Activated T-cell treated with anti-CD3 and anti-CD28 coated beads for 4 hours (primary cell): Measurements from ENCODE around the gene ITGA3.
"Not testable (repeated sequence)": the region's sequence is repeated elsewhere in the genome, so short reads cannot be mapped to it uniquely, and the experiment has no call there.

ENCODE experiments used
- DNase-seq: peaks from one replicate; pipeline ENCODE4 v3.0.0-alpha.2; 2020

Gene ITGA3

DNA sequence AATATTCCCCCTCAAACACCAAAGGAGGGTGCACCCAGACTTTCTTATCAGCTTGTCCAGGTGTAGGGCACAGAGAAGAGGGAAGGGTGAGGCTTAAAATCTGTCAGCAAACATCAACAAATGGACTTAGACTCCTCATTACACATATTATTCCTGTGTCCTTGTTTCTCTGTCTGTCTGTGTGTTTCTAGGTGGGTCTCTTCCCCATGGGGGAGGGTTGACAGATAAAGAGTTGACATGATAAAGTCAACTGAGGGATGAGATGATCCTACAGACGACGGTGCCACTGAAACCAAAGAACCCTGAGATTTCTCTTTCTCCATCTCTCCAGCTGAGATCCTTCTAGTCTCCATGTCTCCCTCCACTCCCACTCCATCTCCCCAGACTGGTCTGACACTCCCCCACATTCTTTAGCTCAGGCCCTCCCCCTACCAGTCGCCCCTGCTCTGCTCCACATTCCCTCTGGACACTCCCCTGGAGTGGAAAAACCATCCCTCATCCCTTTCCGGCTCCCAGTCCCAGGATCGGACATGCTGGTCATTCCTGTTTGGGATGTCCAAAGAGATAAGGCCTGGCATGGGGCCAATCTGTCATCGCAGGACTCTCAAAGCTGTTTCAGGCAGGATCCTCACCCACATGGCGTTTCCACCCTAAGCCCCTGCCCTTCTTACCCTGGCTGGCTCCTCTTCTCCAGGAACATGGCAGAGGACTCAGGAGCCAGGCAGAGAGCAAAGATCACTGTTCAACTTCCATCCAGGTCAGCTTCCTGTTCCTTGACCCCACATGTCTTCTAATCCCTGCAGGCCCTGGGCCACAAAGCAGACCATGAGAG, 2.9 kb upstream of the ITGA3 start:
- no peak for DNase-seq

DNA sequence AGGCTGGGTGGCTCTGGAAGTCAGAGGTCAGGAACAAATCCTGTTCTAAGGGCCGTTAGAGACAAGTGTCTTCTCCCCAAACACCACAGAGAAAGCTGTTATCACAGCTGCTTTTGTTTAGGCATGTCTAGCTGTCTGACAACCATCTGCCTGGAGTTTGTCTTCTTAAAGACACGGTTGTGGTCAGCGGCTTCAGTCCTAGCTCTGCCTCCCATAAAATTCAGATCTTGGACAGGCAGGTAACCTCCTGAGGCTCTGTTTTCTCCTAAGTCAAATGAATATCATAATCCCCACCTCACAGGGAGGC, 2.3 kb upstream of the ITGA3 start:
- no peak for DNase-seq

DNA sequence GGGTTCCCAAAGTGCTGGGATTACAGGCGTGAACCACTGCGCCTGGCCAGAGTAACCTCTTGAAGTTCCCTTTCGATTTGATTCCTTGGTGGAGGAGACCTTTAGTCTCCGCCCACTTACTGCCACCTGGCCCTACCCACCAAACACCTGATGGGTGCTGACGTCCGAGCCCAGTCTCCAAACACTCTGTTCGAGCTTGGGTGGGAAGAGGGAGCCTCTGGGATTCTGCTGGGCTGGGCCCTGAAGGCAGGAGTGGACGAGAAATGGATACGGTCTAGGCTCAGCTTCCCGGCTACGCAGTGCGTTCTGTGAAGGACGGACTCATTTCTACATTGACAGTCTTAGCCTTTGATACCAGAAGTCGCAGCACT, 870 bp upstream of the ITGA3 start:
- peak; percentile 4 for DNase-seq

DNA sequence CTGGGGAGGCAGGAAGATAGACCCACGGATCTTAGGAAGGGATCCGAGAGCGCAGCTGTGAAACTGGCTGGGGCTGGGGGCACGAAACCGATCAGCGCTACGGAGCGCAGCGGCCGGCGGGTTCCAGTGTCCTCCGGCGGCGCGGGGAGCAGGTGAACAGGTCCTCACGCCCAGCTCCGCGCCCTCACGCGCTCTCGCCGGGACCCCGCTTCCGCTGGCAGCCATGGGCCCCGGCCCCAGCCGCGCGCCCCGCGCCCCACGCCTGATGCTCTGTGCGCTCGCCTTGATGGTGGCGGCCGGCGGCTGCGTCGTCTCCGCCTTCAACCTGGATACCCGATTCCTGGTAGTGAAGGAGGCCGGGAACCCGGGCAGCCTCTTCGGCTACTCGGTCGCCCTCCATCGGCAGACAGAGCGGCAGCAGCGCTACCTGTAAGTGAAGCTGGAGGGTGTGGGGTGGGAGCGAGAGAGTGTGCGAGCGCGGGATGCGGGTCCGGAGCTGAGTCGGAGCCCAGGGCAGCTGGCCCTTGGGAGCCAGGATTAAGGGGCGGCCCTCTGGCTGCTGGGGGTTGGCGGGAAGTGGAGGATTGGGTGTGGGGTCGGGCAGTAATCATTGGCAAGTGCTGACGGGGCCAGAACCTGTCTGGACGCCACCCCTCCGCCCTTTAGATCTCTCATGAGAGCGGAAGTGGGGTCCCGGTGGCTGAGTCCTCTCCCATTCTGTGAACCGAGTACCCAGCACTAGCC, 479 bp downstream of the ITGA3 start:
- DNase-seq, result peak; percentile 47

DNA sequence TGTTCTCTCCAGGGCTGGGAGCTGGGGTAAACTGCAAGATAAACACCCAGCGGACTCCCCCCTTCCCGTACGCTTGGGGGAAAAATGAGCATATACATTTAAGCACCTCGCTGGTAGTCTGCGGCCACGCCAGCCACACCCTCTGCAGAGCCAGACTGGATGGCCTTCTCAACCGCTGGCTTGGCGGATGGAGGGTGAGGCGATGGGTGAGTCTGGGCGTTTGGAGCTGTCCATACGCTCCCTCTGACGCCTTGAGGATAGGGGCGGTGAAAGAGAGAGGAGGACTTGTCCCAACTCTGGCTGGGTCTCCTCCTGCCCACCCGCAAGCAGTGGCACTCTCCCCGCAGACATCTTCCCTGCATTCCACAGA, 1.0 kb downstream of the ITGA3 start:
- no peak for DNase-seq

DNA sequence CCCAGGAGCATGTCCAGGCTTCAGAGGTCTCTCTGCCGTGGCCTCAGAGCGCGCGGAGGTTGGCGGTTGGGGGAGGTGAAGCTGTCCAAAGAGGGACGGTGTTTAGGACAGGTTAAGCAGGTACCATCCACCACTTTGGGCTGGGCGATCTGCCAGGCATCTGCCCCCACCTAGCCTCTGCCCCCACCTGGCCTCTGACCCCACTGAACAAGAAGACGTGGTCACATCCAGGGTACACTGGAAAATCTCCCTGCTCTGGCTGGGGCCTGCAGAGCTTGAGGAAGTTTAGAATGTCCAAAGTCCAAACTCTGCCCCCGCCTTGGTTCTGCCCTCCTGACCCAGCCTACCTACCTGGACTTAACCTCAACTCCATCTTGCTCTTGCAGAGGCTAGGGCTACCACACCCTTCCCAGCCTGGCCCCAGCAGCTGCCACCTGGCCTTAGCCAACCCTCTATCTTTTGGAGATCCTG, 1.6 kb downstream of the ITGA3 start:
- no peak for DNase-seq

DNA sequence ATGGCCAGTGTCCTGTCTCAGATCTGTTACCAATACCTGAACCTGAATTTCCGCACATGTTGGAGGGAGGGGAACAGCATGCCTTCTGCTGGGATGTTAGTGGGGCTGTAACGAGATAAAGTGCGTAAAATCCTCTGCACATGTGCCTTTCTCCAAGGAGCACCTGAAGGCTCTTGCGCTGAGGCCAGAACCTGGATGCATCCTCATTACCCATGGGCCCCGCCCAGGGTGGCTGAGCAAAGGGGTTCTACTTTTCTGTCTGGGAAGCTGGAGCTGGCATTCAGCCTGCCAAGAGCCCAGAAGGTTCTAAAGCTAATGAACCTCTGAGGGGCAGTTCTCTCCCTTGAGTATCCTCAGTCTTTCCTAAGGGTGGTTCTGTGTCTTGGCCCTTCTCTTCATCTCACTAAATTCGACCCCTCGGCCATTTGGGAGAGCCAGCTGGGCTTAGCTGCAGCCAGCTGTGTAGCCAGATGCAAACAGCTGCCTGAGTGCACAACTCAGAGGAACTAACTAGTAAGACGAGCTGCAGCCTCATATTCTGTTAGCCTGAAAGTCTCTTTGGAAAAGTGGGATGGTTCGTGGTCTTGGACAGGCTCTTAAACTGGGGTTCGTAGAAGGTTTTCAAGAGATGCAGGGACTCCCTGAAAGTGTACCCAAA, 2.5 kb downstream of the ITGA3 start:
- DNase-seq, result no peak

DNA sequence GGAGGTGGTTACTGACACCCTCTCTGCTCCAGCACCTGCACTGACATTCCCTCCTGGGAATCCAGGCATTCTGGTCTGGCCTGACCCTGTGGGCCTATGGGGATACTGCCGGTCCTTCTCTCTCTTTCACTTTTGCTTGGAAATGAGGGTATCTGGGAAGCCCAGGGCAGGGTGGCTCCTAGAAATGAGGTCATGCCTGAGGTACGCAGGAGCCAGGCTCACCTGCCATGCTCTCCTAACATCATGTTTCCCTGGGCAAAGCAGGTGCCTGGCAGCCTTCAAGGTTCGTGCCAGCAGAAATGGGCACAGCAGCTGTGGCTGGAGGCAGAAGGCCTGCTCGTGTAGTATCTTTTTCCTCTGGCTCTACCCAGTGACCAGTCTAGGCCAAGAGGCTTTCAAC, 3.3 kb downstream of the ITGA3 start:
- no peak for DNase-seq

DNA sequence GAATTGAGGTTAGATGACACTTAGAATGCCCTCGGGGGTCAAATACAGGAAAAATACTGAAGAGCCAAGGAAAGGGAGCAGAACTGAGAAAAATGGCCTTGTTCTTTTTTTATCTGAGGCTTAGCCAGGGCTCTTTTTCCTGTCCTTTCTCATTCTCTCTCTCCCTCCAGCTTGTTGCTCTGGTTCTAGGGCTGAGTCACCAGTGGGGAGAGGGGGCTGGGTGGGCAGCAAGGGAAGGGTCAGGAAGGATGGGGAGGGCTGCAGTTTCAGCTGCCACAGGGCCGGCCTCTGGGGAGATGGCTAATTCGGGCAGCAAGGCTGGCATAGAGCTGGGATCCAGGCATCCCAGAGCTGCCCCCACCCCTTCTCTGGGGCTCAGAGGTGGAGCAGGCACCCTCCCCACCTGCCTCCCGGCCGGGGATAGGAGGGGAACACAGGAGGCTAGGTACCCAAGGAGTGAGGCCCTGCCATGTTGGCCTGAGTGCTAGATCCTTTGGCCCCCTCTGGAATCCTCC, 3.9 kb downstream of the ITGA3 start:
- no peak for DNase-seq

DNA sequence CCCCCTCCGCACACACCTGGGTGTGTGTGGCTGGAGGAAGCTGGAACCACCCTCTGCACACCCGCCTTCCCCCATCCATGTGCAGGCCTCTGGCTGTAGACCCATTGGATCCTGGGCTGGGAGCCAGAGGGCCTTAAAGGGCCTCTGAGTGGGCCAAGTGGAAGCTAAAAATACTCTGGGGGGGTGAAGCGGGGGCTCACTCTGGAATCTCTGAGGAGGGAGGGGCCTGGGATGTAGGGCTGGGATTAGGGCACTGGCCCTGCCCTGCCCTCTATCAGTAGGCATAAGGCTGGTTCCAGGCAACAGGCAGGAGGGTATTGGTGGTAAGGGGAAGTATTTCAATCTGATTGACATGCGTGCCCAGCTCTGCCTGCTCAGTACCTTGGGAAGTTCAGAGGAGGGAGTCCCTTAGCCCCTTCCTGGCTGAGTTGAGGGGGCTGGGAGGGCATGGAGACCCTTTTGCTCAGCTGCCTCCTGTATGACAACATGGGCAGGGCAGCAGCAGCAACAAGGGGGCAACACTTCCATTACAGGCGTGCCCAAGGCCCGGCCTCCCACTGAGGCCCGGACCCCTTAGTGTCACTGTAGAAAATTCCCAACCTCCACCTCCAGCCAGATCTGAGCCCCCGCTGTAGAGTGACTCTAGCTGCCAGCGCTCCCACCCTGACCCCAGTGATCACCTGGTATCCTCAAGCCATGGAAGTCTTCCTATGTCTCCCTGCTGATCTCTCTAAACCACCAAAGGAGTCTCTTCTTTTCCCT, 5.2 kb downstream of the ITGA3 start:
- no peak for DNase-seq

DNA sequence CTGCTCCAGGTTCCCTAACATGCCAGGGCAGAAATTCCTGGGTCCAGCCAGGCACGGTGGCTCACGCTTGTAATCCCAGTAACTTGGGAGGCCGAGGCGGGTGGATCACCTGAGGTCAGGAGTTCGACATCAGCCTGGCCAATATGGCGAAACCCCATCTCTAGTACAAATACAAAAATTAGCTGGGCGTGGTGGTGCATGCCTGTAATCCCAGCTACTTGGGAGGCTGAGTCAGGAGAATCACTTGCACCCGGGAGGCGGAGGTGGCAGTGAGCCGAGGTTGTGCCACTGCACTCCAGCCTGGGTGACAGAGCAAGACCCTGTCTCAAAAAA, 5.8 kb downstream of the ITGA3 start:
- DNase-seq, result not testable (repeated sequence)

DNA sequence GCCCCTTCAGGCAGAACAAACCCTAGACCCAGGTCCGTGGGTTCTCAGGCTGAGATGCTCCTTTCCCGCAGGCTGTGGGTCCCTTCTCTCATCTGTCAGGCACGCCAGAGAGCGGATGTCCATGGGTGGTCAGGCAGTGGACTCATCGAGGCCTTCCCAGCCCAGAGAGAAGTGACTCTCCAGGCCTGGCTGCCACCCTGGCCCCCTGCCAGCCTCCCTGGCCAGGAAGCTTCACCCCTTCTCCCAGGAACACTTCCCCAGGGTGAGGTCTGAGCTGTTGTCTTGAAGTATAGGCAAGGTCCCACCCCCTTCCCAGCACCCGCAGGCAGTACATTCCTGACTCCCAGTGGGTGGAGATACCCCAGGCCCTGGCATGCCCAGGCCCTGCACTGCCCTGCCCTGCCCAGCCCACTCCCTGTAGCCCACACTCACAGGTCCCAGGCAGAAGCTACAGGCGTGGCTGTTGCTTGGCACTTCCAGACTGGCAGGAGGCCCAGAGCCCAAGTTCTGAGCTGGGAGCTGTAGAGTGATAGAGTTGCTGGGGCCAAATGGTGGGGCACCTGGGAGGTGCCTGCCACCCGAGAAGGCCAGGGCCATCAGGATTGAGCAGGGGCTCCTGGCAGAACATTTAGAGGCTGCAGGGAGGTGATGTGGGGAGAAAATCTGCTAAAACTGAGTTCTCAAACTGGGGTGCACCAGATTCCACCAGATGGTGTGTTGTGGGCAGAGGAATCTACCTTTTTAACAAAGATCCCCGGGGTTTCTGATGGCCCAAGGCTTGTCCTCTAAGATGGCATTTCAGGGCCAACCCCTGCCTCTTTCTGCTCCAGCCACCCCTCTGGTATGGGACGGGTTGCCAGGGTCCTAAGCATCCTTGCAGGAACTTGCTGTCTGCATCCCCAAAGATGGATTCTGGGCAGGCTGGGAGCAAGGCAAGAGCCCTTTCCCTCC, 6.7 kb downstream of the ITGA3 start:
- no peak for DNase-seq

DNA sequence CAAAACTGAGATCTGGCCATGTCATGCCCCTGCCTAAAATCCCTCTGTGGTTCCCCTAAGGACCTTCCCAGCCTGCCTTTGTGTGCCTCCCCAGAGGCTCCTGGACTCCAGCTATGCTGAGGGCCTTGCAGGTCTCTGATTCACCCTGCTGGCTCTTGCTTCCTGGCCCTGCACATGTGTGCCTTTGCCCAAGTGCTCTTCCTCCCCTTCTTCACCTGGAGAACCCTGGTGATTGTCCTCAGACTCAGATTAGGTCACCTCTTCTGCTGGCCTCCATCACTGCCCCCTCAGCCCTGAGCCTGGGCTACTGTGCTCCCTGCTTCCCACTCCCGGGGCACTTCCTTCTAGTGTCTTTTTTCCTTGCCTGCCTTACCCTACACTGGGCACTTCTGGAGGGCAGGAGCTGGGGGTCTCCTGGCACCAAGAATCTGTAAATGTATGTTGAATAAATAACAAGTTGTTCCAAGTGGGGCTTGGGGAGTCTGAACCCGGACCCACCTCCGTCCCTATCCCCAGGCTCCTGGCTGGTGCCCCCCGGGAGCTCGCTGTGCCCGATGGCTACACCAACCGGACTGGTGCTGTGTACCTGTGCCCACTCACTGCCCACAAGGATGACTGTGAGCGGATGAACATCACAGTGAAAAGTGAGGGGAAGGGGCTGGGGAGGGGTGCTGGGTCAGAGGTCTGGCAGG, 7.8 kb downstream of the ITGA3 start:
- no peak for DNase-seq

DNA sequence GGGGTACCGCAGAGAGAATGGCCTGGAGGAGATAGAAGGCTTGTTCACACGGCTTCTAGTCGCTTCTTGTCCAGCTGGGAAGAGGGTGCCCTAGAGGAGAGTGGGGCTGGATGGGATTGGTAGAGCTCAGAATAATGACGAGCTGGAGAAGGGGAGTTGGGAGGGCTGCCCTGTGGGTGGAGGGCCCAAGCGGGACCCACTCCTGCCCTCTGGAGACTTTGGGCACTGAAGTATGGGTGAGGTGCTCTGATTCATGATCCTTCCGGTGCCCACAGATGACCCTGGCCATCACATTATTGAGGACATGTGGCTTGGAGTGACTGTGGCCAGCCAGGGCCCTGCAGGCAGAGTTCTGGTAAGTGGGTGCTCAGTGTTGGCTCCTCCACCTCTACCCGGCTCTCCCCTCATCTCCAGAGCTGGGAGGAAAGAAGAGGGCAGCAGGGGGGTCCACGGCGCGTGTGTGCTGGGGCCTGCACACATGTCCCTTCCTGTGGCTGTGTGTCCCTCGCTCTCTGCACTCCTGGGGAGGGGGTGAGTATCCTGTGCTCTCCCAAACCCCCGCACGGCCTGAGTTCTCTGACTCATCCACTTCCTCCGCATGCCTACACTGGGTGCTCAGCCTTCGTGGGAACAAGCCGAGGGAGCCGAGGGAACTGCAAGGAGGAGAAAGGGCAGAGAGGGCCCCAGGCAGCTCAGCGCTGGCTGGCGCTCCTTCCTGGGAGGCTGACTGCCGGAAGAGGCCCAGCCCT, 8.5 kb downstream of the ITGA3 start:
- no peak for DNase-seq

DNA sequence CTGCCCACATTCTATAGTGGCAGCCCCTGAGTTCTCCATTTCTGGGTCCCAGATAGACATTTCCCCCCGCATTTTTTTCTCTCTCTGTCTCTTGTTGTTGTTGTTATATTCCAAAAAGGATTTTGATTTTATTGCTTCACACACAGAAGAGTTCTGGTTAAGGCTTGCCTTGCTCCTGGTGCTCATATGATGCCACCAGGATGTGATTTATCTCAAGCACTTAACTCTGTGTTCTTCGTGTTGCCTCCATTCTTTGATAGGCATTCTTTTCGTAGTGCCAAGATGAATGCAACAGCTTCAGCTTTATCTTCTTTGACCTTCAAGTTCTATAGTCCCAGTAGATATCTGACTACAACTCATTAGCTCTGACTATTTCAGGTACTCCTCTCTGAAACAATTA, 9.1 kb downstream of the ITGA3 start:
- DNase-seq, result no peak

DNA sequence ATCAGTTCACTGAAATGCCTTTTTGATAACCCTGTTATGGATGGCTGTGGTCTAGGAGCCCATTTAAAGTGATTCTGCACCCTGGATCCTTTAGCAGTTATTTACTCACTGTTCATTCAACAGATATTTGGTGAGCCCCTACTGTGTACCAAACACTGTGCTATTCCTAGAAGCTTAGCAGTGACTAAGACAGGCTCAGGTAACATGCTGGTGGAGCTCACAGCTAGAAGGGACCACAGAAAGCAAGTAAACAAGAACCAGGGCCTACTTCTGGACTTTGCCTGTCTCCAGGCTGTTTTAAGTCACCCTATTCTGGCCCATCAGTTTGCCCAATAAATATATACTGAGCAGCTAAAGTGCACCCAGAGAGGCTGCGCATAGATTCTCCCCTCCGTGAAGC, 11.1 kb downstream of the ITGA3 start:
- DNase-seq, result no peak

DNA sequence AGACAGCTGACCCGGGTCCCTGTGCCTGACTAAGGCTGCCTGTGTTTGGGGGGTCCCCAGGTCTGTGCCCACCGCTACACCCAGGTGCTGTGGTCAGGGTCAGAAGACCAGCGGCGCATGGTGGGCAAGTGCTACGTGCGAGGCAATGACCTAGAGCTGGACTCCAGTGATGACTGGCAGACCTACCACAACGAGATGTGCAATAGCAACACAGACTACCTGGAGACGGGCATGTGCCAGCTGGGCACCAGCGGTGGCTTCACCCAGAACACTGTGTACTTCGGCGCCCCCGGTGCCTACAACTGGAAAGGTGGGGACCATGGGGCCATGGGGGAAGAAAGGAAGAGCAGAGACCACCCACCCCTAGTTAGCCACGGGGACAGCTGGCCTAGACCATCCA, 12.1 kb downstream of the ITGA3 start:
- DNase-seq, result no peak

DNA sequence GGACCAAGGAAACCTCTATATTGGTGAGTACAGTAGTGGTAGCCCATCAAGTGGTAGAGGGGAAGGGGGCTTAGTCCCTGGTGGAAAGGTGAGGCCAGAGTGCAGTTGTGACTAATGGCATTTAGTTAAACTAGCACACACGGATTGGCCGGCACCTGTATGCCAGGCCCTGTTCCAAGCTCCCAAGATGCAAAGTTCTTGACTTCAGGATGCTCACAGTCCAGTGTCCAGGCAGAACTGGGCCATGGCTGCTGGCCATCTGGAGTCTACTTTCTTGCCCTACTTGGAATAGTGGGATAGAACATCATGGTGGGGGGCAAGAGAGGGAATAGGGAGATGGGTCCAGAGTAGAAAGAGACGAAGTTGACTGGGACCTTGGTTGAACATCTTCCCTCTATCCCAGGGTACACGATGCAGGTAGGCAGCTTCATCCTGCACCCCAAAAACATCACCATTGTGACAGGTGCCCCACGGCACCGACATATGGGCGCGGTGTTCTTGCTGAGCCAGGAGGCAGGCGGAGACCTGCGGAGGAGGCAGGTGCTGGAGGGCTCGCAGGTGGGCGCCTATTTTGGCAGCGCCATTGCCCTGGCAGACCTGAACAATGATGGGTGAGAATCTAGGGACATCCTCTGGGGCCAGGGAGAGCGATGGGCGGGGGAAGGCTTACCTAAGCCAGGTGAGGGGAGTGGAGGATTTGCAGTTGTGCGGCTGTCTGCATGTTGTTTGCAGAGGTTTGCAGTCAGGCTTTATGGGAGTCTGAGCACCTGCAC, 15.2 kb downstream of the ITGA3 start:
- DNase-seq, result no peak

DNA sequence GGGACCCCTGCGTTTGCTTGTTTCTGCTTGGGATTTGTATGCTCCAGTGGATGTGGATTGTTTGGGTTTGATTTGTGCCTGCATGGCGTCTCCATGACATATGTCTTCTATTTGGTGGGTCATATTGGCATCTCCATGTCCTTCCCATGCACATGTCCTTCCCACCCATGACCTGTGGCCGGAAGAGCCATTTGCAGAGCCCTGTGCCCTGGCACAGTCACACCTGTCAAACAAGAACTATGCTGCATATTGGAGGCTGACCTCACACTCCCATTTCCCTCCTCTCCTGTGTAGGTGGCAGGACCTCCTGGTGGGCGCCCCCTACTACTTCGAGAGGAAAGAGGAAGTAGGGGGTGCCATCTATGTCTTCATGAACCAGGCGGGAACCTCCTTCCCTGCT, 15.8 kb downstream of the ITGA3 start:
- no peak for DNase-seq

DNA sequence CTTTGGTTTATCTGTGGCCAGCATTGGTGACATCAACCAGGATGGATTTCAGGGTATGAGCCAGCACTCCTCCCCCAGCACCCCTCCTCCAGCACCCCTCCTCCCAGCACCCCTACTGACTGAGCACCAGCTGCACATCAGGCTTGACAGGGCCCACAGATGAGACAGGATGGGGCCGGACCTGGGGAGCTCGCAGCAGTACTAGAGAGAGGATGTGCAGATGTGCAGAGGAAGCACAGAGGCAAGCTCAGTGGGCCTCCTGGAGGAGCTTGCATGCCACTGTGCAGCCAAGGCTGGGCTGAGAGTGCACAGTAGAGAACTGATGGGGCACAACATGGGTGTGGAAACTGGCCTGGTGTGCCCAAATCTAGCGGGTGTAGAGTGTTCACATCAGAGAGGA, 16.2 kb downstream of the ITGA3 start:
- no peak for DNase-seq
